ENCODE results near the gene ERC2. TPM values are rescaled to one million over a fixed set of nuclear protein-coding genes. Genes with fewer than 3 reads are reported as not detected.

ERC2 gene
- total RNA-seq, 1 donor from 2014 or later: 0.65 TPM

- Mint-ChIP-seq H3K4me3 (ENCODE audit: unreplicated experiment) (no peak overlapping the region), H3K27me3 (ENCODE audit: low read depth) (no peaks in the 10 kb centered on the region), H3K9me3 (ENCODE audit: low read depth) (no peaks in the 10 kb centered on the region), H3K27ac (ENCODE audit: unreplicated experiment) (no peak overlapping the region), H3K36me3 (ENCODE audit: low read depth) (no peaks in the 10 kb centered on the region), H3K4me1 (ENCODE audit: low read depth) (peaks cover 9% of the 10 kb centered on the region)
- DNase-seq (ENCODE audit: low spot score): no peak
- TF ChIP-seq CTCF (IDR thresholded peaks at IDR 0.05): no peak
Measured at GRCh38 chr3:56197259-56197965, 270.9 kb downstream of the ERC2 start.

DNA sequence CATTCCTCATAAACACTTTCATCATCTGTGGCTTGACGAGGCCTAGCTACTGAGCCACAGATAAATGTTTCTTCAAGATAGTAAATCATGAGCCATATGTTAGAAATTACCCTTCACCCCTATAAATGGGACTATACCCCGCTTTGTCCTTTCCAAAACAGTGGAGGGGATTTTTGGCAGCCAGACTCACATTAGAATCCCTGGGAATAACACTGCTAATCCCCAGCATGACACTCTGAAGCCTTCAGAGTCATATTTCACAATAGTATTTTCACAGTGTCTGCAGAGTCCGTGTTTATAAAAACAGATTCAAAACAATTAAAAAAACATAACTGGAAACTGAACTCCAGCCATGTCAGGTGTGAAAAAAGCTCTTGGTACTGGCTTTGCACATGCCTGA is 271.6 kb downstream of the ERC2 start:
- H3K4me3 Mint-ChIP-seq (ENCODE audit: unreplicated experiment): no peak overlapping the region
- TF ChIP-seq CTCF (IDR thresholded peaks at IDR 0.05): no peak
- peaks cover 9% of the 10 kb centered on the region for H3K4me1 Mint-ChIP-seq (ENCODE audit: low read depth)
- H3K27me3 Mint-ChIP-seq (ENCODE audit: low read depth): no peaks in the 10 kb centered on the region
- no peak for DNase-seq (ENCODE audit: low spot score)
- H3K36me3 Mint-ChIP-seq (ENCODE audit: low read depth): no peaks in the 10 kb centered on the region
- no peaks in the 10 kb centered on the region for H3K9me3 Mint-ChIP-seq (ENCODE audit: low read depth)
- H3K27ac Mint-ChIP-seq (ENCODE audit: unreplicated experiment): no peak overlapping the region

GRCh38 chr3:56193519-56193918 is 274.7 kb downstream of the ERC2 start:
- no peaks in the 10 kb centered on the region for H3K4me1 Mint-ChIP-seq (ENCODE audit: low read depth)
- H3K36me3 Mint-ChIP-seq (ENCODE audit: low read depth): no peaks in the 10 kb centered on the region
- TF ChIP-seq CTCF (IDR thresholded peaks at IDR 0.05): no peak
- no peaks in the 10 kb centered on the region for H3K9me3 Mint-ChIP-seq (ENCODE audit: low read depth)
- no peak overlapping the region for H3K4me3 Mint-ChIP-seq (ENCODE audit: unreplicated experiment)
- no peaks in the 10 kb centered on the region for H3K27me3 Mint-ChIP-seq (ENCODE audit: low read depth)
- no peak overlapping the region for H3K27ac Mint-ChIP-seq (ENCODE audit: unreplicated experiment)
- DNase-seq (ENCODE audit: low spot score): no peak

DNA sequence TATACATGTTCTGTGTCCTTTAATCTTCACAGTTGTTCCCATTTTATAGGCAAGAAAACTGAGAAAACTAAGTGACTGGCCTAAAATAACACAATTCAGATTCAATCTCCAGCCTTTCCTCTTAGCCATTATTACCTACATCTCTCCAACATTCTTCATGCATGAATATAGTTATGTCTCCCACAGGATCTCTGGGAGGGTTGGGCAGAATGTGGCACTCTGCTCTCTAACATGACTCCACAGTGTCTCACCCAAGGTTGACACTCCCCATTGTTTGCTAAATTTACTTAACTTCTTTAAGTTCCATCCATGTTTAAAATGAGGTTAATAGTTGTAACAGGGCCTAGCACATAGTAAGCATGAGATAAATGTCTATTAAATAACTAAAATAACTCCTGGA is 276.3 kb downstream of the ERC2 start:
- no peak for DNase-seq (ENCODE audit: low spot score)
- Mint-ChIP-seq H3K4me1 (ENCODE audit: low read depth) (no peaks in the 10 kb centered on the region), H3K27me3 (ENCODE audit: low read depth) (peaks cover 2% of the 10 kb centered on the region), H3K4me3 (ENCODE audit: unreplicated experiment) (no peak overlapping the region), H3K27ac (ENCODE audit: unreplicated experiment) (no peak overlapping the region), H3K36me3 (ENCODE audit: low read depth) (peaks cover 2% of the 10 kb centered on the region), H3K9me3 (ENCODE audit: low read depth) (no peaks in the 10 kb centered on the region)
- TF ChIP-seq CTCF (IDR thresholded peaks at IDR 0.05): no peak

- no peaks in the 10 kb centered on the region for H3K9me3 Mint-ChIP-seq (ENCODE audit: low read depth)
- TF ChIP-seq CTCF (IDR thresholded peaks at IDR 0.05): no peak
- no peak overlapping the region for H3K27ac Mint-ChIP-seq (ENCODE audit: unreplicated experiment)
- no peaks in the 10 kb centered on the region for H3K4me1 Mint-ChIP-seq (ENCODE audit: low read depth)
- H3K4me3 Mint-ChIP-seq (ENCODE audit: unreplicated experiment): no peak overlapping the region
- no peak for DNase-seq (ENCODE audit: low spot score)
- peaks cover 2% of the 10 kb centered on the region for H3K36me3 Mint-ChIP-seq (ENCODE audit: low read depth)
- H3K27me3 Mint-ChIP-seq (ENCODE audit: low read depth): peaks cover 2% of the 10 kb centered on the region
Measured at GRCh38 chr3:56190771-56191305, 277.4 kb downstream of the ERC2 start.

All from chondrocyte (in vitro differentiated cells).